Muscle layer of colon (tissue), 2 donors: ENCODE data around the gene MFSD6.
"Not testable (repeated sequence)": the region's sequence is repeated elsewhere in the genome, so short reads cannot be mapped to it uniquely, and the experiment has no call there.

ENCODE experiments used
- H3K27ac ChIP-seq: one replicate; pipeline ENCODE4 v1.7.0; 2013; ENCODE audit warnings: low read depth, mild to moderate bottlenecking, low read length, moderate library complexity
- H3K27me3 ChIP-seq, 2 donors: one replicate each; pipeline ENCODE4 v1.7.0; 2013; ENCODE audit warnings: low read length in 2 of 2, mild to moderate bottlenecking in 2 of 2; ENCODE audit not compliant: insufficient read depth in 2 of 2, control insufficient read depth in 1 of 2
- H3K36me3 ChIP-seq: one replicate; pipeline ENCODE4 v1.7.0; 2013; ENCODE audit warnings: mild to moderate bottlenecking, low read length; ENCODE audit not compliant: insufficient read depth
- H3K4me1 ChIP-seq: one replicate; pipeline ENCODE4 v1.7.0; 2013; ENCODE audit warnings: mild to moderate bottlenecking, low read length; ENCODE audit not compliant: insufficient read depth
- H3K4me3 ChIP-seq, 2 donors: one replicate each; pipeline ENCODE4 v1.7.0; 2013; ENCODE audit warnings: low read length in 2 of 2, low read depth in 1 of 2, mild to moderate bottlenecking in 1 of 2, moderate library complexity in 1 of 2
- H3K9ac ChIP-seq: one replicate; pipeline ENCODE4 v1.7.0; 2013; ENCODE audit warnings: low read length
- H3K9me3 ChIP-seq: one replicate; pipeline ENCODE4 v1.7.0; 2013; ENCODE audit warnings: mild to moderate bottlenecking, low read length
- donor health status: abdominal sarcoma.
- donor health status: Adenocarcinoma of cecum.

MFSD6 gene

GRCh38 chr2:190407662-190408537, at the start of gene MFSD6:
MFSD6 (plus strand) TSS chr2:190408355; CDS start chr2:190436030, 27,675 bp downstream.
- peak within 1 kb of the TSS; percentile 68 to 75 for H3K4me3 ChIP-seq

GRCh38 chr2:190358655-190359448, 49.3 kb upstream of the MFSD6 start:
- not testable (repeated sequence) for H3K9ac ChIP-seq, H3K27ac ChIP-seq, H3K9me3 ChIP-seq, H3K27me3 ChIP-seq, H3K4me3 ChIP-seq, H3K36me3 ChIP-seq
- H3K4me1 ChIP-seq = peaks cover 17% of the 10 kb centered on the region

More at GRCh38 chr2:190407662-190408537, at the start of gene MFSD6:
- no peaks in the 10 kb centered on the region for H3K36me3 ChIP-seq
- no peaks in the 10 kb centered on the region for H3K9me3 ChIP-seq
- H3K27ac ChIP-seq = peak within 1 kb of the TSS; percentile 10
- no peaks in the 10 kb centered on the region for H3K27me3 ChIP-seq
- H3K4me1 ChIP-seq = peaks cover 11% of the 10 kb centered on the region
- peak within 1 kb of the TSS; percentile 60 for H3K9ac ChIP-seq

GRCh38 chr2:190360561-190360960, 47.6 kb upstream of the MFSD6 start:
- Histone ChIP-seq H3K9me3 (no peaks in the 10 kb centered on the region), H3K27ac (no peak overlapping the region), H3K4me3 (no peak overlapping the region), H3K36me3 (peaks cover 3% of the 10 kb centered on the region), H3K4me1 (peaks cover 17% of the 10 kb centered on the region), H3K9ac (no peak overlapping the region), H3K27me3 (no peaks in the 10 kb centered on the region)

- Histone ChIP-seq H3K36me3 (peaks cover 3% of the 10 kb centered on the region), H3K27me3 (no peaks in the 10 kb centered on the region), H3K9me3 (no peaks in the 10 kb centered on the region), H3K9ac (no peak overlapping the region), H3K4me3 (no peak overlapping the region), H3K27ac (no peak overlapping the region), H3K4me1 (peaks cover 16% of the 10 kb centered on the region)
These were observed 47.2 kb upstream of the MFSD6 start for GRCh38 chr2:190360965-190361364.

GRCh38 chr2:190361572-190361971, 46.6 kb upstream of the MFSD6 start:
- H3K9ac ChIP-seq = no peak overlapping the region
- no peak overlapping the region for H3K27ac ChIP-seq
- H3K36me3 ChIP-seq = peaks cover 7% of the 10 kb centered on the region
- no peak overlapping the region for H3K4me3 ChIP-seq
- H3K9me3 ChIP-seq = no peaks in the 10 kb centered on the region
- H3K27me3 ChIP-seq = no peaks in the 10 kb centered on the region
- peaks cover 12% of the 10 kb centered on the region for H3K4me1 ChIP-seq

GRCh38 chr2:190362894-190363293, 45.3 kb upstream of the MFSD6 start:
- H3K4me1 ChIP-seq = peaks cover 7% of the 10 kb centered on the region

GRCh38 chr2:190365499-190366204, 42.5 kb upstream of the MFSD6 start:
- no peaks in the 10 kb centered on the region for H3K4me1 ChIP-seq
- no peak overlapping the region for H3K9ac ChIP-seq
- H3K4me3 ChIP-seq = no peak overlapping the region
- peaks cover 23% of the 10 kb centered on the region for H3K36me3 ChIP-seq
- no peak overlapping the region for H3K27ac ChIP-seq
- H3K9me3 ChIP-seq = no peaks in the 10 kb centered on the region
- H3K27me3 ChIP-seq = no peaks in the 10 kb centered on the region

More at GRCh38 chr2:190362894-190363293, 45.3 kb upstream of the MFSD6 start:
- Histone ChIP-seq H3K9ac (no peak overlapping the region), H3K9me3 (no peaks in the 10 kb centered on the region), H3K27me3 (no peaks in the 10 kb centered on the region), H3K27ac (no peak overlapping the region), H3K4me3 (no peak overlapping the region), H3K36me3 (peaks cover 18% of the 10 kb centered on the region)

GRCh38 chr2:190366248-190366753, 41.9 kb upstream of the MFSD6 start:
- H3K27me3 ChIP-seq = no peaks in the 10 kb centered on the region
- peaks cover 29% of the 10 kb centered on the region for H3K36me3 ChIP-seq
- H3K9me3 ChIP-seq = no peaks in the 10 kb centered on the region
- no peak overlapping the region for H3K9ac ChIP-seq
- H3K27ac ChIP-seq = no peak overlapping the region
- no peak overlapping the region for H3K4me3 ChIP-seq
- H3K4me1 ChIP-seq = no peaks in the 10 kb centered on the region

GRCh38 chr2:190367091-190367490, 41.1 kb upstream of the MFSD6 start:
- Histone ChIP-seq H3K27ac (no peak overlapping the region), H3K4me1 (no peaks in the 10 kb centered on the region), H3K27me3 (no peaks in the 10 kb centered on the region), H3K9ac (no peak overlapping the region), H3K36me3 (peaks cover 30% of the 10 kb centered on the region), H3K9me3 (no peaks in the 10 kb centered on the region), H3K4me3 (no peak overlapping the region)

GRCh38 chr2:190369635-190370034, 38.5 kb upstream of the MFSD6 start:
- H3K4me1 ChIP-seq = no peaks in the 10 kb centered on the region
- H3K27me3 ChIP-seq = no peaks in the 10 kb centered on the region
- H3K9ac ChIP-seq = no peak overlapping the region
- H3K9me3 ChIP-seq = no peaks in the 10 kb centered on the region
- H3K4me3 ChIP-seq = no peak overlapping the region
- peaks cover 27% of the 10 kb centered on the region for H3K36me3 ChIP-seq
- H3K27ac ChIP-seq = no peak overlapping the region

- Histone ChIP-seq H3K9ac (no peak overlapping the region), H3K27ac (no peak overlapping the region), H3K27me3 (no peaks in the 10 kb centered on the region), H3K9me3 (no peaks in the 10 kb centered on the region), H3K4me3 (no peak overlapping the region), H3K36me3 (peaks cover 3% of the 10 kb centered on the region), H3K4me1 (no peaks in the 10 kb centered on the region)
These were observed 32.1 kb upstream of the MFSD6 start for GRCh38 chr2:190376083-190376482.
